IMR-90 (cell line): ENCODE data around the gene CDH26. TPM values are rescaled to one million over a fixed set of nuclear protein-coding genes. Genes with fewer than 3 reads are reported as not detected.

ENCODE experiments used
- ATAC-seq: fragments of 200-7000 bp; cut with Tn5 transposase; 2 replicates; pipeline ENCODE4 v1.9.1; 2020; ENCODE audit warnings: low read depth, mild to moderate bottlenecking, moderate library complexity
- Bru-seq: library from RNA; stranded (reverse); fragments of 400-500 nt; gene quantifications from one replicate; lab custom pipeline; 2021; lab: Mats Ljungman, UMichigan
- BruChase-seq, 2 experiments: library from RNA; stranded (reverse); fragments of 400-500 nt; gene quantifications; one replicate each; lab custom pipeline; 2021; lab: Mats Ljungman, UMichigan
- BruUV-seq: library from RNA; stranded (reverse); fragments of 400-500 nt; replicated peaks from 2 replicates; lab custom pipeline; 2021; lab: Mats Ljungman, UMichigan
- CTCF ChIA-PET: fragments of 300-600 bp; formaldehyde crosslinking; extraction: SDS; loops from one replicate; lab custom pipeline; 2021; ENCODE audit warnings: antibody characterized with exemption; lab: Yijun Ruan, JAX
- POLR2A ChIA-PET: fragments of 300-600 bp; sonication (Branson Sonifier 250); formaldehyde crosslinking; loops from one replicate; lab custom pipeline; 2022; ENCODE audit warnings: antibody characterized with exemption; ENCODE audit not compliant: unreplicated experiment; lab: Charles Lee
- DNase-seq: peaks from one replicate; pipeline ENCODE4 v3.0.0; 2013
- H2AFZ ChIP-seq: replicated peaks from 2 replicates; pipeline ENCODE3; 2013; ENCODE audit warnings: low read length, mild to moderate bottlenecking; ENCODE audit not compliant: poor library complexity
- H2AK5ac ChIP-seq: 2 replicates; pipeline ENCODE4 v1.6.1; 2013; ENCODE audit warnings: low read depth, low read length, inconsistent platforms
- H2AK9ac ChIP-seq: replicated peaks from 2 replicates; pipeline ENCODE3; 2013; ENCODE audit warnings: mild to moderate bottlenecking, low read depth, low read length, moderate library complexity; ENCODE audit not compliant: poor library complexity
- H2BK120ac ChIP-seq: 2 replicates; pipeline ENCODE4 v1.6.1; 2013; ENCODE audit warnings: low read depth, low read length, inconsistent platforms
- H2BK15ac ChIP-seq: 3 replicates; pipeline ENCODE4 v1.6.1; 2013; ENCODE audit warnings: low read depth, low read length, inconsistent platforms
- H2BK20ac ChIP-seq: 2 replicates; pipeline ENCODE4 v1.6.1; 2013; ENCODE audit warnings: low read depth, mild to moderate bottlenecking, inconsistent platforms, low read length, moderate library complexity
- H2BK5ac ChIP-seq: 2 replicates; pipeline ENCODE4 v1.6.1; 2013; ENCODE audit warnings: mild to moderate bottlenecking, low read depth, low read length, inconsistent platforms; ENCODE audit not compliant: poor library complexity, severe bottlenecking
- H3K14ac ChIP-seq: replicated peaks from 2 replicates; pipeline ENCODE4 v1.6.1; 2013; ENCODE audit warnings: low read depth, low read length, inconsistent platforms
- H3K18ac ChIP-seq: 2 replicates; pipeline ENCODE4 v1.6.1; 2013; ENCODE audit warnings: low read depth, low read length, control low read depth
- H3K23ac ChIP-seq: 2 replicates; pipeline ENCODE4 v1.6.1; 2013; ENCODE audit warnings: low read depth, low read length, inconsistent platforms
- H3K27ac ChIP-seq: 2 replicates; pipeline ENCODE4 v1.5.1; 2013; ENCODE audit warnings: mild to moderate bottlenecking, control low read depth, low read length; ENCODE audit not compliant: insufficient read depth
- H3K27me3 ChIP-seq: 2 replicates; pipeline ENCODE4 v1.6.1; 2013; ENCODE audit warnings: low read length; ENCODE audit not compliant: control insufficient read depth, insufficient read depth
- H3K36me3 ChIP-seq: 2 replicates; pipeline ENCODE4 v1.6.1; 2013; ENCODE audit warnings: low read length, mixed read lengths; ENCODE audit not compliant: control insufficient read depth, insufficient read depth
- H3K4ac ChIP-seq: 2 replicates; pipeline ENCODE4 v1.6.1; 2013; ENCODE audit warnings: low read depth, low read length, inconsistent platforms
- H3K4me1 ChIP-seq: 2 replicates; pipeline ENCODE4 v1.6.1; 2013; ENCODE audit warnings: low read length, mixed read lengths; ENCODE audit not compliant: control insufficient read depth, insufficient read depth
- H3K4me2 ChIP-seq: 2 replicates; pipeline ENCODE4 v1.6.1; 2013; ENCODE audit warnings: low read depth, mild to moderate bottlenecking, control low read depth, low read length, moderate library complexity
- H3K4me3 ChIP-seq: 2 replicates; pipeline ENCODE4 v1.5.1; 2013; ENCODE audit warnings: low read depth, mild to moderate bottlenecking, control low read depth, low read length, moderate library complexity; ENCODE audit not compliant: insufficient read depth
- H3K56ac ChIP-seq: 2 replicates; pipeline ENCODE4 v1.6.1; 2013; ENCODE audit warnings: low read length, inconsistent platforms; ENCODE audit not compliant: insufficient read depth; ENCODE audit errors: extremely low read depth
- H3K79me1 ChIP-seq, 2 experiments: 2 replicates each; pipeline ENCODE4 v1.6.1; 2013; ENCODE audit warnings: low read length in 2 of 2, inconsistent platforms in 1 of 2, low read depth in 1 of 2
- H3K9ac ChIP-seq: 2 replicates; pipeline ENCODE4 v1.6.1; 2013; ENCODE audit warnings: low read depth, low read length, control low read depth
- H3K9me1 ChIP-seq: 2 replicates; pipeline ENCODE4 v1.6.1; 2013; ENCODE audit warnings: low read length, inconsistent platforms; ENCODE audit not compliant: insufficient read depth
- H3K9me3 ChIP-seq: 2 replicates; pipeline ENCODE4 v1.6.1; 2013; ENCODE audit warnings: low read length; ENCODE audit not compliant: control insufficient read depth, insufficient read depth
- H4K20me1 ChIP-seq: 2 replicates; pipeline ENCODE4 v1.6.1; 2013; ENCODE audit warnings: low read length, inconsistent platforms; ENCODE audit not compliant: insufficient read depth
- H4K5ac ChIP-seq: 2 replicates; pipeline ENCODE4 v1.6.1; 2013; ENCODE audit warnings: mild to moderate bottlenecking, low read depth, low read length, control low read depth
- H4K8ac ChIP-seq, 2 experiments: 2 replicates each; pipeline ENCODE4 v1.6.1; 2013; ENCODE audit warnings: low read depth in 2 of 2, low read length in 2 of 2, control low read depth in 1 of 2, inconsistent platforms in 1 of 2
- H4K91ac ChIP-seq: 2 replicates; pipeline ENCODE4 v1.6.1; 2013; ENCODE audit warnings: low read depth, low read length, inconsistent platforms; ENCODE audit not compliant: insufficient read depth
- BHLHE40 ChIP-seq: fragments of 150-350 bp; IDR thresholded peaks from 2 replicates; pipeline ENCODE4 v1.6.1; 2016; ENCODE audit warnings: mild to moderate bottlenecking, low read depth, low read length
- CEBPB ChIP-seq: IDR thresholded peaks from 2 replicates; pipeline ENCODE4 v1.6.1; 2012; ENCODE audit warnings: low read depth, low read length, improper control_type of control experiment
- FOS ChIP-seq: fragments of 150-350 bp; IDR thresholded peaks from 2 replicates; pipeline ENCODE4 v1.6.1; 2016; ENCODE audit warnings: low read depth, low read length
- MAFK ChIP-seq: IDR thresholded peaks from 2 replicates; pipeline ENCODE4 v1.6.1; 2012; ENCODE audit warnings: low read depth, low read length, improper control_type of control experiment
- MAZ ChIP-seq: IDR thresholded peaks from 2 replicates; pipeline ENCODE4 v1.6.1; 2012; ENCODE audit warnings: low read depth, mild to moderate bottlenecking, low read length, improper control_type of control experiment, moderate library complexity, borderline replicate concordance
- NFE2L2 ChIP-seq: fragments of 150-350 bp; IDR thresholded peaks from 2 replicates; pipeline ENCODE4 v1.6.1; 2016; ENCODE audit warnings: low read depth, mild to moderate bottlenecking, low read length
- POLR2A ChIP-seq: IDR thresholded peaks from 2 replicates; pipeline ENCODE4 v1.6.1; 2012; ENCODE audit warnings: mild to moderate bottlenecking, low read depth, low read length
- RAD21 ChIP-seq: IDR thresholded peaks from 2 replicates; pipeline ENCODE4 v1.6.1; 2012; ENCODE audit warnings: low read length, improper control_type of control experiment
- RCOR1 ChIP-seq: IDR thresholded peaks from 2 replicates; pipeline ENCODE4 v1.6.1; 2012; ENCODE audit warnings: mild to moderate bottlenecking, low read length, improper control_type of control experiment; ENCODE audit not compliant: insufficient replicate concordance
- RFX5 ChIP-seq: IDR thresholded peaks from 2 replicates; pipeline ENCODE4 v1.8.0; 2012; ENCODE audit warnings: low read depth, mild to moderate bottlenecking, low read length, moderate library complexity
- SMC3 ChIP-seq: fragments of 150-350 bp; IDR thresholded peaks from 2 replicates; pipeline ENCODE4 v1.6.1; 2016; ENCODE audit warnings: low read depth, mild to moderate bottlenecking, antibody characterized with exemption, low read length, moderate library complexity
- WGBS, 2 experiments: methylation state at CpG; one replicate each; pipeline versions ENCODE4 v1.1.5 to v1.1.7; 2013; ENCODE audit warnings: missing lambda C conversion rate in 2 of 2; ENCODE audit not compliant: insufficient read length in 1 of 2; ENCODE audit errors: extremely low coverage in 2 of 2; 5-methylcytosine and 5-hydroxymethylcytosine counted together
- dilution Hi-C: fragments of 300-500 bp; cut with HindIII; formaldehyde crosslinking; loops from one replicate; pipeline ENCODE4 v1.14.3; 2018; ENCODE audit warnings: low sequenced_read_pairs; ENCODE audit not compliant: unreplicated experiment
- in situ Hi-C: fragments of 300-500 bp; cut with MboI; formaldehyde crosslinking; loops from 3 replicates; pipeline ENCODE4 v1.14.3; 2019; ENCODE audit warnings: low sequenced_read_pairs, inconsistent platforms, mixed read lengths
- intact Hi-C: fragments of 100-400 bp; cut with micrococcal nuclease; formaldehyde crosslinking; loops from 2 replicates; pipeline ENCODE4 v1.10.0; 2022
- long read RNA-seq: library from polyadenylated mRNA; unstranded; transcript quantifications from one replicate; pipeline ENCODE4 v2.0.0, GENCODE V29; 2021; ENCODE audit not compliant: unreplicated experiment
- polyA plus RNA-seq, 3 experiments: library from polyadenylated mRNA; depleted of rRNA; stranded (reverse); fragments of >200 nt; gene quantifications; 2 replicates each; pipeline ENCODE4 v1.2.3, GENCODE V29; 2012; ENCODE audit warnings: low replicate concordance in 1 of 3
- total RNA-seq: library from RNA; depleted of rRNA; stranded (reverse); fragments of >200 nt; gene quantifications from 2 replicates; pipeline ENCODE4 v1.2.3, GENCODE V29; 2012; rRNA removed
- TF ChIP-seq, protein P1 (sequence below): conservative IDR thresholded peaks from 2 replicates; pipeline ENCODE4 v1.5.1; 2012; ENCODE audit warnings: mild to moderate bottlenecking, low read depth, low read length, improper control_type of control experiment

The CDH26 gene
- total RNA-seq = not detected in 2 replicates
- not detected in 2 replicates for polyA plus RNA-seq (2012; rRNA removed)
- polyA plus RNA-seq (2012; cell fraction: cytosol; rRNA removed) = not detected in 2 replicates
- polyA plus RNA-seq (2012; cell fraction: nucleus; rRNA removed; ENCODE audit: low replicate concordance) = 0.16 and 0.28 TPM in 2 replicates
- percentile 23 among the genes with signal in this experiment for Bru-seq, nascent RNA
- BruChase-seq, experiment 1, labeled RNA remaining after a 6-hour chase = percentile 26 among the genes with signal in this experiment
- percentile 32 among the genes with signal in this experiment for BruChase-seq, experiment 2, labeled RNA remaining after a 2-hour chase
- long read RNA-seq = 0 reads

DNA sequence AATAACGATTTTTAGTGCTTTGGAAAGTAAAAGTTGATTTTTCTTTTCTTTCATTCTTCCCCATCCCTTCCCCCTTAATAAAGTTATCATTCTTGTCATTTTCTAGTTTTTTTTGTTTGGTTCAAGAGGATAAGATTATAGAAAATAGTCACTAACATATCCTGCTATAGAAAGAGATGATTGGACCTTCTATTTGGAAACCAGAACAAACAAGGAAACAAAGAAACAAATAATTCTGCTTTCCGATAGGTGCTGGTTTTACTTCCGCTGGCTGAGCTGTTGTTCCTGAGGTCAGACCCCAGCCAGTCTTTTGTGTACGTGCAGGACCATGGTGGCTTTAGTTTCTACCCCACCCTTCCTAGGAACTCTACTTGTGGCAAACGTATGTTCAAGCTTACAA is at the start of gene CDH26:
Gene CDH26 (plus strand): TSS at position 301 of the 400 bp plus-strand sequence. CDS start 304 bp downstream, outside the sequence.
- TF ChIP-seq RFX5 (no peak), RCOR1 (no peak), SMC3 (no peak), MAFK (no peak), BHLHE40 (no peak), POLR2A (no peak), NFE2L2 (no peak), MAZ (no peak), CEBPB (no peak), FOS (no peak), RAD21 (no peak)
- TF ChIP-seq, protein P1, sequence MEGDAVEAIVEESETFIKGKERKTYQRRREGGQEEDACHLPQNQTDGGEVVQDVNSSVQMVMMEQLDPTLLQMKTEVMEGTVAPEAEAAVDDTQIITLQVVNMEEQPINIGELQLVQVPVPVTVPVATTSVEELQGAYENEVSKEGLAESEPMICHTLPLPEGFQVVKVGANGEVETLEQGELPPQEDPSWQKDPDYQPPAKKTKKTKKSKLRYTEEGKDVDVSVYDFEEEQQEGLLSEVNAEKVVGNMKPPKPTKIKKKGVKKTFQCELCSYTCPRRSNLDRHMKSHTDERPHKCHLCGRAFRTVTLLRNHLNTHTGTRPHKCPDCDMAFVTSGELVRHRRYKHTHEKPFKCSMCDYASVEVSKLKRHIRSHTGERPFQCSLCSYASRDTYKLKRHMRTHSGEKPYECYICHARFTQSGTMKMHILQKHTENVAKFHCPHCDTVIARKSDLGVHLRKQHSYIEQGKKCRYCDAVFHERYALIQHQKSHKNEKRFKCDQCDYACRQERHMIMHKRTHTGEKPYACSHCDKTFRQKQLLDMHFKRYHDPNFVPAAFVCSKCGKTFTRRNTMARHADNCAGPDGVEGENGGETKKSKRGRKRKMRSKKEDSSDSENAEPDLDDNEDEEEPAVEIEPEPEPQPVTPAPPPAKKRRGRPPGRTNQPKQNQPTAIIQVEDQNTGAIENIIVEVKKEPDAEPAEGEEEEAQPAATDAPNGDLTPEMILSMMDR = no peak
- Histone ChIP-seq H4K91ac (no peak within 1 kb of the TSS), H3K9me3 (no peaks in the 10 kb centered on the region), H4K20me1 (no peaks in the 10 kb centered on the region), H3K4me2 (no peak within 1 kb of the TSS), H2BK120ac (no peak within 1 kb of the TSS), H3K4ac (no peak within 1 kb of the TSS), H2BK15ac (no peak within 1 kb of the TSS), H3K36me3 (no peaks in the 10 kb centered on the region), H2AK5ac (no peak within 1 kb of the TSS), H3K79me1 (no peaks in the 10 kb centered on the region), H2BK20ac (no peak within 1 kb of the TSS), H2AFZ (no peak within 1 kb of the TSS), H2BK5ac (no peak within 1 kb of the TSS), H2AK9ac (no peak within 1 kb of the TSS), H4K5ac (no peak within 1 kb of the TSS), H3K9me1 (no peaks in the 10 kb centered on the region), H3K27me3 (peaks cover 10% of the 10 kb centered on the region), H3K56ac (no peak within 1 kb of the TSS), H4K8ac (no peak within 1 kb of the TSS), H3K23ac (no peak within 1 kb of the TSS), H3K27ac (no peak within 1 kb of the TSS), H3K4me3 (no peak within 1 kb of the TSS), H3K4me1 (no peaks in the 10 kb centered on the region), H3K18ac (no peak within 1 kb of the TSS), H3K14ac (no peak within 1 kb of the TSS), H3K9ac (no peak within 1 kb of the TSS)
- BruUV-seq = no TSS peak
- ATAC-seq (no peak), DNase-seq (no peak)
- POLR2A ChIA-PET = no interaction called here
- intact Hi-C loops (no loop called here), in situ Hi-C loops (no loop called here), dilution Hi-C loops (no loop called here)
- CTCF ChIA-PET = no interaction called here
- WGBS, 2 experiments = no CpG with 5 or more reads among the region's 5 CpGs
